Karpas-422 (cell line): ENCODE measurements around the gene PRR7. TPM values are rescaled to one million over a fixed set of nuclear protein-coding genes. Genes with fewer than 3 reads are reported as not detected.

Experiments used
- DNase-seq: peaks from one replicate; pipeline ENCODE4 v3.0.0-alpha.2; 2015
- H2AFZ ChIP-seq: fragments of 200-600 bp; sonication (generic); 2 replicates; pipeline ENCODE4 v1.6.1; 2014; ENCODE audit warnings: antibody characterized with exemption, low read length, mixed read lengths
- H3K27ac ChIP-seq: fragments of 200-600 bp; sonication (generic); 2 replicates; pipeline ENCODE4 v1.5.1; 2014; ENCODE audit warnings: mild to moderate bottlenecking, low read length, moderate library complexity
- H3K27me3 ChIP-seq: fragments of 200-600 bp; sonication (generic); 2 replicates; pipeline ENCODE4 v1.6.1; 2014; ENCODE audit warnings: low read length, mixed read lengths
- H3K36me3 ChIP-seq: fragments of 200-600 bp; sonication (generic); 2 replicates; pipeline ENCODE4 v1.6.1; 2014; ENCODE audit warnings: low read length, mixed read lengths; ENCODE audit not compliant: insufficient read depth
- H3K4me1 ChIP-seq: fragments of 200-600 bp; sonication (generic); 2 replicates; pipeline ENCODE4 v1.6.1; 2014; ENCODE audit warnings: mild to moderate bottlenecking, low read length, mixed read lengths
- H3K4me2 ChIP-seq: fragments of 200-600 bp; sonication (generic); 2 replicates; pipeline ENCODE4 v1.6.1; 2014; ENCODE audit warnings: low read length, low read depth, mild to moderate bottlenecking; ENCODE audit not compliant: poor library complexity, severe bottlenecking
- H3K4me3 ChIP-seq: fragments of 200-600 bp; sonication (generic); 2 replicates; pipeline ENCODE4 v1.5.1; 2014; ENCODE audit warnings: mild to moderate bottlenecking, antibody characterized with exemption, low read length, mixed read lengths
- H3K79me2 ChIP-seq: fragments of 200-600 bp; sonication (generic); 2 replicates; pipeline ENCODE4 v1.6.1; 2014; ENCODE audit warnings: mild to moderate bottlenecking, low read length, mixed read lengths
- H3K9ac ChIP-seq: fragments of 200-600 bp; sonication (generic); 2 replicates; pipeline ENCODE4 v1.6.0; 2014; ENCODE audit warnings: low read length
- H3K9me2 ChIP-seq: fragments of 200-600 bp; sonication (generic), shearing (Covaris generic); replicated peaks from 2 replicates; pipeline ENCODE4 v1.6.0; 2014; ENCODE audit warnings: mild to moderate bottlenecking, low read length, moderate library complexity; ENCODE audit not compliant: insufficient read depth
- H3K9me3 ChIP-seq: fragments of 300-700, 200-600 bp; sonication (generic); 2 replicates; pipeline ENCODE4 v1.6.1; 2014; ENCODE audit warnings: low read length, mixed read lengths
- H4K20me1 ChIP-seq: fragments of 200-600 bp; sonication (generic); 2 replicates; pipeline ENCODE4 v1.6.1; 2014; ENCODE audit warnings: mild to moderate bottlenecking, antibody characterized with exemption, low read length, low read depth; ENCODE audit not compliant: insufficient read depth
- total RNA-seq: library from RNA; depleted of rRNA; stranded (reverse); fragments of >200 nt; shearing (Covaris generic); gene quantifications from 2 replicates; pipeline ENCODE4 v1.2.3, GENCODE V29; 2014; ENCODE audit warnings: low replicate concordance

The PRR7 gene
- total RNA-seq, 1 experiment from 2014 or later: 26.8 TPM

DNA sequence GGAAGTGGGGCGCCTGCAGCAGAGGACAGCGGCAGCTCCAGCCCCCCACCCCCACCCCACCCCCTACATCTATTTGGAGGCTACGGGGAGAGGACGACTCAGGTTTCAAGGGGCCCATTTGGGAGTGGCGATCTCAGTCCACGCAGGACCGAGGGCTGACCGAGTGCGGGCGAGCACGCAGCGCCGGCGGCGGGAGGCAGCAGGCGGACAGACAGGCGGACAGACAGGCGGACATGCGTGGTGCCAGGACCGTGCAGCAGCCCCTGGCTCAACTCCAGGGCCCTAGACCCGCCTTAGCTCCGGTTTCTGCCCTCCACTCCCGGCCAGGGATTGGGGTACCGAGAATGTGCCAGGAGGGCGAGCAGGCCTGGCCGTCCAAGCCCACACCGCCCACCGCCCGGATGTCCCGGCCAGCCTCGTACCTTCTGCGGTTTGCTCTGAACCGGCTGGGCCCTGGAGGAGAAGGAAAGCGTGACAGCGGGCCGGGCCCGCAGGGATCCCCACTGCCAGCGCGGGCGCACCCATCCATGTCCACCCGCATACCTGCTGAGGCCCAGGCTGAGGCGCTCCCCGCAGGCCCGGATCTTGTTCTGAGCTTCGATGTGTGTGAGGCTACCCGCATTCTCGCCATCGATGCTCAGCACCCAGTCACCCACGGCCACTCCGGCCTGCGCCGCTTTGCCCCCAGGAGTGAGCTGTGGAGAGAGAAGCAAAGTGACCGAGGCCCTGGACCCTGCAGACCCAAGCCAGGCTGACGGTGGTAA lies 45.6 kb downstream of the PRR7 start:
- peaks cover 54% of the 10 kb centered on the region for H3K4me1 ChIP-seq
- peaks cover 10% of the 10 kb centered on the region for H3K79me2 ChIP-seq
- H3K27me3 ChIP-seq: no peaks in the 10 kb centered on the region
- DNase-seq: no peak
- no peaks in the 10 kb centered on the region for H3K9me3 ChIP-seq
- H3K4me3 ChIP-seq: no peak overlapping the region
- H3K9ac ChIP-seq: no peak overlapping the region
- H3K9me2 ChIP-seq: no peaks in the 10 kb centered on the region
- H2AFZ ChIP-seq: no peak overlapping the region
- H3K36me3 ChIP-seq: peaks cover 15% of the 10 kb centered on the region
- peaks cover 8% of the 10 kb centered on the region; the same call in 1 of the 2 replicates for H4K20me1 ChIP-seq
- H3K27ac ChIP-seq: no peak overlapping the region
- H3K4me2 ChIP-seq: no peak overlapping the region

DNA sequence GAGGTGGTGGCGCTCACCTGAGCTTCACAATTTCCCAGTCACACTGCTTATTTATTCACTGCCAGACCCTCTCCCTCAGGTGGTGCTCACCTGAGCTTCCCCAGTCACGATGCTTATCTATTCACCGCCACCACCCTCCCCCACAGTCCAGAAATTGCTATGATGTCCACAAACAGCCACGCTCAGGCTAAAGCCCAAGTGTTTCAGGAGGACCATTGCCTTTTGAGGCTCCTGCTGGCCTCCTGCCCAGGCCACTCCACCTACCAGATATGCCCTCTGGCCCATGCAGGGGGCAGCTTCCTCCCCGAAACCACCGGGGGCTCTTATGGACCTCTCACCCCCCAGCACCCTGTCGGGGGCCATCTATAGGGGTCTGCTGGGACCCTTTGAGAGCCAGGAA lies 46.2 kb downstream of the PRR7 start:
- H3K36me3 ChIP-seq: peaks cover 9% of the 10 kb centered on the region
- H3K9me2 ChIP-seq: no peaks in the 10 kb centered on the region
- H3K27ac ChIP-seq: no peak overlapping the region
- H3K4me2 ChIP-seq: no peak overlapping the region
- H3K79me2 ChIP-seq: peaks cover 10% of the 10 kb centered on the region
- DNase-seq: no peak
- H3K9ac ChIP-seq: no peak overlapping the region
- no peak overlapping the region for H3K4me3 ChIP-seq
- peaks cover 57% of the 10 kb centered on the region for H3K4me1 ChIP-seq
- no peak overlapping the region for H2AFZ ChIP-seq
- no peaks in the 10 kb centered on the region for H3K9me3 ChIP-seq
- peaks cover 8% of the 10 kb centered on the region; the same call in 1 of the 2 replicates for H4K20me1 ChIP-seq
- H3K27me3 ChIP-seq: no peaks in the 10 kb centered on the region

DNA sequence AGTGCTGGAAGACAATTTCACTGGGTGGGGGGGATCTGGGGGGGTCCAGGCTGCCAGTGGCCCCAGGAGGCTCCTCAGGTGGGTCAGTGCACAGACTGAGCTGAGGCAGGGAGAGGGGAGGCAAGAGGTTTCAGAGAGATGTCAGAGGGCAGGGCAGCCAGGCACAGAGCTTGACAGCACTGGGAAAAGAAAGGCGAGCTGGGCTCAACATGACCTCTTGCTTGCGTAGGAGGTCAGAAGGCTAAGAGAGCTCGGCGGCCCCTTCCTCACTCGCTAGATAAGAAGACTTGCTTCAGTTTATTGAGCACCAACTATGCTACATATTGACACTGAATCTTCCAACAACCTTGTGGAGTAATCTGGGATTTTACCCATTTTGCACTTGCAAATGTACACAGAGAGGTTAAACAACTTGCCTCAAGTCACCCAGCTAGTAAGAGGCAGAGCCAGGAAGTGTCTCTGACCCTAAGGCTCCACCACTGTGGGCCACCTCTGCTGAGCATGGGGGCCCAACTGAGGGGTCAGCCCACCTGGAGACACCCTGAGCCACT lies 47.3 kb downstream of the PRR7 start:
- peaks cover 8% of the 10 kb centered on the region; the same call in 1 of the 2 replicates for H4K20me1 ChIP-seq
- no peaks in the 10 kb centered on the region for H3K9me3 ChIP-seq
- peaks cover 60% of the 10 kb centered on the region for H3K4me1 ChIP-seq
- no peak overlapping the region for H3K4me3 ChIP-seq
- H3K36me3 ChIP-seq: peaks cover 3% of the 10 kb centered on the region
- no peaks in the 10 kb centered on the region for H3K27me3 ChIP-seq
- no peaks in the 10 kb centered on the region for H3K9me2 ChIP-seq
- no peak overlapping the region for H2AFZ ChIP-seq
- no peak overlapping the region for H3K4me2 ChIP-seq
- H3K9ac ChIP-seq: no peak overlapping the region
- no peak for DNase-seq
- peaks cover 10% of the 10 kb centered on the region for H3K79me2 ChIP-seq
- peak overlapping the region; percentile 24; the same call in 1 of the 2 replicates for H3K27ac ChIP-seq

DNA sequence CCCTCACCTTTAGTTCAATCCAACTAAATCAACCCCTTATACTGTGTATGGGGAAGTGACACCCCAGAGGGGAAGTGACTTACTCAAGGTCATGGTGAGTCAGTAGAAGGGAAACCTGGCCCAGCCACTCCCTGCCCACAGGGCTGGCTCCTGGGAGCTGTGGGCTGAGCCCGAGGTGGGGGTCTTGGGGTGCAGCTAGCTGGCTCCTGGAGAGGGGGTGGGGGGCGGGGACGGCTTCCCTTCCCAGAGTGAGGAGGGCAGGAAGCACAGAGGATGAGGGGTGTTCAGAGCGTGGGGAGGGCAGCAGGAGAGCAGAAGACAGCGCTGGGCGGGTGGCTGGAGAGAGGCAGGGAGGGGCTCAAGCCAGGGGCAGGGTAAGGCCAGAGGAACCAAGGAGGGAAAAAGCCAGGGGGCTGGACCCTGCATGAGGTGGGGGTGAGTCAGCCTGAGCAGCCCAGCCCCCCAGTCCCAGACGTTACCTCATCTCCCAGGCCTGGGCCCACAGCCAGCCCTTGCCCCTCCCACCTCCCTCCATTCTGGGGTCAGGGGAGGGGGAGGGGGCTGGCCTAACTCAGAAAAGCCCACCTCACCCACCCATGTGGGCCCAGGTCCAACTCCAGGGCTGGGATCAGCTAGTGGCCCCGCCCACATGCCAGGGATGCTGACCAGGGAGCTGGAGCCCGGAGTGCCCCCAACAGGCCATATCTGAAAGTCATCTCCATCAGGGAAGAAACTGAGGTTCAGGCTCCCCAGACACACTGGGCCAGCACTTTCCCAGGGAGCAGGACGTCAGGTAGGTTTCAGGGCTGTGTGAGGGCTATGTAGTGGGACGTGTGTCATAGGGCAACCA lies 48.0 kb downstream of the PRR7 start:
- H3K4me3 ChIP-seq: no peak overlapping the region
- no peak overlapping the region for H2AFZ ChIP-seq
- no peaks in the 10 kb centered on the region for H3K9me2 ChIP-seq
- peak overlapping the region; percentile 85 for H3K27ac ChIP-seq
- peak overlapping the region; percentile 98 for H3K4me2 ChIP-seq
- H3K9me3 ChIP-seq: no peaks in the 10 kb centered on the region
- peak overlapping the region; percentile 96; the same call in 1 of the 2 replicates for H3K9ac ChIP-seq
- H4K20me1 ChIP-seq: peaks cover 8% of the 10 kb centered on the region; the same call in 1 of the 2 replicates
- peaks cover 53% of the 10 kb centered on the region for H3K4me1 ChIP-seq
- H3K79me2 ChIP-seq: peaks cover 10% of the 10 kb centered on the region
- H3K36me3 ChIP-seq: no peaks in the 10 kb centered on the region
- no peak for DNase-seq
- H3K27me3 ChIP-seq: no peaks in the 10 kb centered on the region

DNA sequence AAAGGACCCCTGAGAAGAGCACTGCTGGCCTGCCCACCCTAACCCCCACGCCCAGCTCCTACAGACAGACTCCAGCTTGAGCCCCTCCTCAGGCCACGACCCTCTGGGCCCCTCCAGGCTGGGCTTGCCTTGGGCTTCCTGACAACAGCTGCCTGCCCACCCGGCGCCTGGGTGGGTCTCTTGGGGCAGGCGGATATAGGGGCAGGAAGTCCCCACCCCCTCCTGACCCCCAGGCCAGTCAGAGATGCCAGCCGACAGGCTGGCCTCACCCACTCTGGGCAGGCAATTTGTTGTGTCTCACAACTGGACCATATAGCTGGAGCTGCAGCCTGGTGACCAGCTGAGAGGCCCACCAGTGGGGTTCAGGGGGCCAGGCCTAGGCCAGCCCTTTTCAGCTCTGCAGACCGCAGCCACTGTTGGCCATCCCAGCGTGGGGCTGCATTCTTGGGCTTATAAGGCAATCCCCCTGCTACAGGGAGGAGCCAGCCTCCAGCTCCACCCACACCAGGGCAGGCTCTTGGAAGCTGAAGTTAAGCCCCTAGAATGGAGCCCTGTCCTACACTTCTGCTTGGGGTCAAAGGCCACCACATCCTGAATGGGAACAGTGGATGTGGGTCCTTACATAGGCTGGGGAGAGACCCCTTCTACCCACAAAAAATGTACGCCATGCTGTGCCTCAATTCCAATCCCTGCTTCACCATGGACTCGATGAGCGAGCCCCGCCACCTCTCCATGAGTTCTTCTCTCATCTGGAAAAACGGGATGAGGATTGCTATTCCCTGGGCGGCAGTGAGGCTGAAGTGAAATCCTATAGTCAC lies 48.8 kb downstream of the PRR7 start:
- H3K4me1 ChIP-seq: peaks cover 45% of the 10 kb centered on the region
- peak; percentile 67 for DNase-seq
- no peaks in the 10 kb centered on the region for H3K27me3 ChIP-seq
- no peak overlapping the region for H2AFZ ChIP-seq
- H3K36me3 ChIP-seq: no peaks in the 10 kb centered on the region
- H4K20me1 ChIP-seq: peaks cover 8% of the 10 kb centered on the region; the same call in 1 of the 2 replicates
- peak overlapping the region; percentile 98 for H3K4me2 ChIP-seq
- H3K9ac ChIP-seq: peak overlapping the region; percentile 96
- H3K9me2 ChIP-seq: no peaks in the 10 kb centered on the region
- peaks cover 10% of the 10 kb centered on the region for H3K79me2 ChIP-seq
- H3K9me3 ChIP-seq: no peaks in the 10 kb centered on the region
- H3K4me3 ChIP-seq: peak overlapping the region; percentile 96; the same call in 1 of the 2 replicates
- H3K27ac ChIP-seq: peak overlapping the region; percentile 85

DNA sequence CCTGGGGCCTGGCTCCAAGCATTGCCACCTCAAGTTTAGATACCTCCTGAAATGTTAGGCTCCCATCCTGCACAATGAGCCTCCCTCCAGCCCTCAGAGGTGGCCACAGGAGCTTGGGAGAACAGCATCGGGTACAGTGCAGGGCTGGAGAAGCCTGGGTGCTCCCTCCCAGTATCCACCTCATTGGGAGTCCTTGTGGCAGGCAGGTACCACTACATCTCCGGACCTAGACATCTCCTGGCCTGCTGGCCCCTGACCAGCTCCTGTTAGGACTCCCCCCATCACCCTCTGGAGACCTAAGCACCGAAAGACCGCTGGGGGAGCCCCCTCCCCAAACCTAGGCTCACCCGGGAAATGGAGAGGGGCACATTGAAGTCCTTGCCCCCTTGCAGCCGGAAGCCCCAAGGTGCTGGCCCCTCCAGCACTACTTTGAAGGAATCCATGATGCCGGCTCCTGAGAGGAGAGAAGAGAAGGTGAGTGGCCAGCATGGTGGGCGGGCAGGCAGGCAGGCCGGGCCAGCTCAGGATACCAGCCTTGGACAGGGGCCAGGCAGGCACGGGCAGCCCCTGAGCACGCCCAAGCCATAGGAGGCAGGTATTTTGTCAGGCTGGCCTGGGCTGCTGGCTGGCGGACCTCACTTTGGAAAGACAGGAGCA lies 49.6 kb downstream of the PRR7 start:
- peaks cover 10% of the 10 kb centered on the region for H3K79me2 ChIP-seq

DNA sequence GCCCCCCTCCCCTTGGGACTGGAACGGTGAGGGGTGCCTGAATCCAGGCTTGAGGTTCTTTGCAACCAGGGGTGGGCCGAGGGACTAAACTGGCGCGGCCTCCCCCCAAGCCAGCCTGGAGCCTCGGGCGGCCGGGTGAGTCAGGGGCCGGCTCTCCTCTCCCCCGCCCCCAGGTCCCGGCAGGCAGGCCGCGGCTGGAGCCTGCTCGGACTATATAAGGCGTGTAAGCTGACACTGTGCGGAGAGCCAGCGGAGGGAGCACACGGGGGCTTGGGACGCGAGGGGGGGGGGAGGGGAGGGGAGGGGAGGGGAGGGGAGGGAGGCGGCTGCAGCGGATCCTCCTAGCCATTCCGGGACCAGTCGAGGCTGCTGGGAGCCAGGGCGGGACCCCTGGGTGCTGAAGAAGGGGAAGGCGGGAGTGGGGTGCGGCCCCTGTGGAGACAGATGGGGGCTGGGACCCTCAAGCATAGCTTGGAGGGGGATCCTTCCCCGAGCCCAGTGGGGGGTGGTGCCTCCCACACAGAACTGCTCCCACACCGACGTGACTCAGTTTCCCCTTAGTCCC lies 50.2 kb downstream of the PRR7 start:
- Histone ChIP-seq H3K79me2 (peaks cover 10% of the 10 kb centered on the region), H4K20me1 (peaks cover 8% of the 10 kb centered on the region; the same call in 1 of the 2 replicates), H3K4me3 (peak overlapping the region; percentile 96), H3K36me3 (no peaks in the 10 kb centered on the region), H3K4me2 (peak overlapping the region; percentile 98), H3K27me3 (no peaks in the 10 kb centered on the region), H3K9me3 (no peaks in the 10 kb centered on the region), H3K27ac (peak overlapping the region; percentile 85), H3K9me2 (no peaks in the 10 kb centered on the region), H3K4me1 (peaks cover 46% of the 10 kb centered on the region), H3K9ac (peak overlapping the region; percentile 96), H2AFZ (no peak overlapping the region)
- peak; percentile 90 for DNase-seq

More for the DNA sequence above, 49.6 kb downstream of the PRR7 start:
- peak overlapping the region; percentile 98 for H3K4me2 ChIP-seq
- peak overlapping the region; percentile 96 for H3K4me3 ChIP-seq
- H3K9me3 ChIP-seq: no peaks in the 10 kb centered on the region
- peak overlapping the region; percentile 85 for H3K27ac ChIP-seq
- peaks cover 42% of the 10 kb centered on the region for H3K4me1 ChIP-seq
- no peaks in the 10 kb centered on the region for H3K9me2 ChIP-seq
- no peak overlapping the region for H2AFZ ChIP-seq
- no peaks in the 10 kb centered on the region for H3K36me3 ChIP-seq
- peak overlapping the region; percentile 96 for H3K9ac ChIP-seq
- H4K20me1 ChIP-seq: peaks cover 8% of the 10 kb centered on the region; the same call in 1 of the 2 replicates
- no peak for DNase-seq
- no peaks in the 10 kb centered on the region for H3K27me3 ChIP-seq
